Endothelial cell of umbilical vein (primary cell): ENCODE data around the gene CCNB1IP1. TPM values are rescaled to one million over a fixed set of nuclear protein-coding genes. Genes with fewer than 3 reads are reported as not detected.

Experiments
- BruUV-seq: library from RNA; stranded (reverse); fragments of 400-500 nt; replicated peaks from 2 replicates; lab custom pipeline; 2021; lab: Mats Ljungman, UMichigan
- CTCF ChIA-PET: fragments of 300-600, 350-600 bp; sonication (Branson Sonifier 250); formaldehyde crosslinking; loops from one replicate; lab custom pipeline; 2021; ENCODE audit warnings: antibody characterized with exemption, inconsistent platforms; lab: Charles Lee
- POLR2A ChIA-PET: fragments of 300-600, 350-600 bp; sonication (Branson Sonifier 250); formaldehyde crosslinking; loops from one replicate; lab custom pipeline; 2021; ENCODE audit warnings: antibody characterized with exemption, inconsistent platforms; lab: Charles Lee
- DNase-seq: peaks from one replicate; pipeline ENCODE4 v3.0.0-alpha.2; 2011; ENCODE audit warnings: low read depth, low spot score
- FAIRE-seq: peaks from 2 replicates; lab custom pipeline; 2011; peaks lifted over from hg19 to GRCh38; lab: Jason Lieb, UNC
- H2AFZ ChIP-seq: 2 replicates; pipeline ENCODE4 v1.6.0; 2012; ENCODE audit warnings: low read depth, low read length, control low read depth, inconsistent platforms
- H3K27ac ChIP-seq: 2 replicates; pipeline ENCODE4 v1.5.1; 2011; ENCODE audit warnings: low read depth, mild to moderate bottlenecking, control low read depth, low read length, moderate library complexity; ENCODE audit not compliant: insufficient read depth
- H3K27me3 ChIP-seq, 2 experiments: 2 replicates each; pipeline versions ENCODE4 v1.6.0 to v1.6.1; 2011; ENCODE audit warnings: low read length in 2 of 2, mixed read lengths in 1 of 2; ENCODE audit not compliant: control insufficient read depth in 2 of 2, insufficient read depth in 2 of 2
- H3K36me3 ChIP-seq, 2 experiments: 2 replicates in 1 of 2; 3 replicates in 1 of 2; pipeline ENCODE4 v1.5.1; 2011; ENCODE audit warnings: low read length in 2 of 2, mild to moderate bottlenecking in 1 of 2, moderate library complexity in 1 of 2; ENCODE audit not compliant: control insufficient read depth in 2 of 2, insufficient read depth in 2 of 2; ENCODE audit errors: extremely low read depth in 1 of 2
- H3K4me1 ChIP-seq: 3 replicates; pipeline ENCODE4 v1.5.1; 2011; ENCODE audit warnings: mild to moderate bottlenecking, low read length; ENCODE audit not compliant: control insufficient read depth, insufficient read depth; ENCODE audit errors: extremely low read depth
- H3K4me2 ChIP-seq: 2 replicates; pipeline ENCODE4 v1.6.1; 2011; ENCODE audit warnings: low read length, control low read depth, mixed read lengths; ENCODE audit not compliant: insufficient read depth
- H3K4me3 ChIP-seq, 3 experiments: fragments of 200-600 bp in 1 of 3; sonication (generic), shearing (Covaris generic) in 1 of 3; replicated peaks in 1 of 3; 2 replicates each; pipeline ENCODE4 v1.5.1; 2011 to 2016; ENCODE audit warnings: control low read depth in 3 of 3, low read length in 3 of 3, mild to moderate bottlenecking in 2 of 3, inconsistent platforms in 1 of 3, low read depth in 1 of 3, moderate library complexity in 1 of 3; ENCODE audit not compliant: insufficient read depth in 1 of 3
- H3K79me2 ChIP-seq: 2 replicates; pipeline ENCODE4 v1.6.0; 2012; ENCODE audit warnings: low read length, inconsistent platforms; ENCODE audit not compliant: control insufficient read depth, insufficient read depth
- H3K9ac ChIP-seq: replicated peaks from 2 replicates; pipeline ENCODE3; 2011; ENCODE audit warnings: low read length, control low read depth; ENCODE audit not compliant: insufficient read depth; ENCODE audit errors: extremely low read depth
- H3K9me1 ChIP-seq: replicated peaks from 3 replicates; pipeline ENCODE4 v1.6.0; 2011; ENCODE audit warnings: mild to moderate bottlenecking, low read length; ENCODE audit not compliant: control insufficient read depth, insufficient read depth; ENCODE audit errors: extremely low read depth
- H3K9me3 ChIP-seq: replicated peaks from 2 replicates; pipeline ENCODE4 v1.5.1; 2012; ENCODE audit warnings: low read length, inconsistent platforms; ENCODE audit not compliant: control insufficient read depth, insufficient read depth
- H4K20me1 ChIP-seq: replicated peaks from 2 replicates; pipeline ENCODE3; 2011; ENCODE audit warnings: mild to moderate bottlenecking, low read length; ENCODE audit not compliant: control insufficient read depth, insufficient read depth; ENCODE audit errors: extremely low read depth
- EZH2 ChIP-seq: IDR thresholded peaks from 2 replicates; pipeline ENCODE4 v1.6.1; 2012; ENCODE audit warnings: borderline replicate concordance, low read depth, mild to moderate bottlenecking, moderate library complexity, low read length, inconsistent platforms; ENCODE audit not compliant: severe bottlenecking
- FOS ChIP-seq: IDR thresholded peaks from 2 replicates; pipeline ENCODE4 v1.6.1; 2011; ENCODE audit warnings: mild to moderate bottlenecking, low read length, moderate library complexity, borderline replicate concordance; ENCODE audit not compliant: insufficient read depth
- POLR2A ChIP-seq: IDR thresholded peaks from 2 replicates; pipeline ENCODE4 v1.6.1; 2012; ENCODE audit warnings: low read depth, mild to moderate bottlenecking, control low read depth, low read length
- POLR2AphosphoS5 ChIP-seq: IDR thresholded peaks from 2 replicates; pipeline ENCODE4 v1.6.1; 2012; ENCODE audit warnings: low read depth, mild to moderate bottlenecking, control low read depth, low read length, moderate library complexity; ENCODE audit not compliant: insufficient read depth
- dilution Hi-C: fragments of 300-500 bp; cut with MboI; formaldehyde crosslinking; loops from one replicate; pipeline ENCODE4 v1.15.0; 2019; ENCODE audit warnings: low sequenced_read_pairs; ENCODE audit not compliant: extremely low pct_ligation_motif_present
- intact Hi-C: fragments of 100-400 bp; cut with micrococcal nuclease; formaldehyde crosslinking; loops from one replicate; pipeline ENCODE4 v1.10.0; 2022
- polyA plus RNA-seq, 4 experiments: library from polyadenylated mRNA; depleted of rRNA in 3 of 4; stranded (reverse) in 3 of 4; unstranded in 1 of 4; fragments of >200 nt; gene quantifications; 2 replicates each; pipeline versions ENCODE4 v1.2.1 to v1.2.3, GENCODE V29; 2011 to 2012; ENCODE audit warnings: missing spikeins in 1 of 4
- total RNA-seq: library from RNA; stranded (reverse); gene quantifications from 2 replicates; pipeline ENCODE4 v1.2.3, GENCODE V29; 2021
- TF ChIP-seq, protein P1 (sequence below): IDR thresholded peaks from 2 replicates; pipeline ENCODE4 v1.6.1; 2011; ENCODE audit not compliant: insufficient read depth, insufficient read length

CCNB1IP1 gene
- total and polyA plus RNA-seq, 2 donors (not counting 3 experiments of a cell fraction or from before 2014, with no cell fraction given) = 32.7 to 35.5 TPM

DNA sequence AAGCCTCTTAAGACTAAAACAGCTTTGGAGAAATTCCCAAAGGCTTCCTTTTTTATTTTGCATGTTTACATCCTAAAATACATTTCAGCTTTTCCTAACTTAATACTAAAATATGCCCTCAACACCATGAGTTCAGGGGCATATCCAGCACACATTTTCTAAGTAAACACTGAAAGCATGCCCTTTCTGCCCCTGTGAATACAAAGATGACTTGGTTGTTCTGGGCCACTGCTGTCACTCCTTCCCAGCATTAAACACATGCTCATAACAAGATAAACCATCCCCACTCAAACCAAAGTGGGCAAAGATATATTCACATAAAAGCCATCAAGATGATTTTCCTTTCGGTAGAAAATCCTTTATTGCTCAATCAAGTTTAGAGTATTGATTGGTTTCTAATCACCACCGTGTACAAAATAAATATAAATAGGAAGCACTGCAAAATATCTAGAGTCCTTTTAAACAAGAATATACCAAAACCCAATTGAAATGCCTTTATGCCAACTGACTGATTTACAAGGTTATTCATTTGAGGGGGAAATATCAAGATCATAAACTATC lies 1.9 kb downstream of the CCNB1IP1 start:
- no peak for TF ChIP-seq POLR2AphosphoS5
- TF ChIP-seq, protein P1, sequence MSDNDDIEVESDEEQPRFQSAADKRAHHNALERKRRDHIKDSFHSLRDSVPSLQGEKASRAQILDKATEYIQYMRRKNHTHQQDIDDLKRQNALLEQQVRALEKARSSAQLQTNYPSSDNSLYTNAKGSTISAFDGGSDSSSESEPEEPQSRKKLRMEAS = no peak
- no peak overlapping the region for H2AFZ ChIP-seq
- intact Hi-C loops = no loop called here
- ChIA-PET POLR2A (interaction anchor here (1.7 kb wide), 1 partner anchor 12 kb away, joined by 10 read pairs; the partner anchor contains the start of gene PARP2), CTCF (interaction anchor here (1.0 to 5.1 kb wide), 3 partner anchors 12 to 352 kb away, joined by 3 to 73 read pairs (median 4); partner anchors contain the start of gene PARP2)
- dilution Hi-C loops = no loop called here
- peak overlapping the region in 1 of 3 experiments; percentile 31 for H3K4me3 ChIP-seq
- no peaks in the 10 kb centered on the region for H3K27me3 ChIP-seq
- no peaks in the 10 kb centered on the region for H3K9me3 ChIP-seq
- H3K27ac ChIP-seq = no peak overlapping the region
- H4K20me1 ChIP-seq = no peaks in the 10 kb centered on the region
- H3K4me1 ChIP-seq = peaks cover 25% of the 10 kb centered on the region
- H3K9ac ChIP-seq = no peak overlapping the region
- no TSS peak for BruUV-seq
- no peak for FAIRE-seq
- peaks cover 2 to 18% of the 10 kb centered on the region in 2 experiments for H3K36me3 ChIP-seq
- no peaks in the 10 kb centered on the region for H3K9me1 ChIP-seq
- DNase-seq = no peak
- peaks cover 62% of the 10 kb centered on the region for H3K79me2 ChIP-seq
- peak overlapping the region; percentile 61 for H3K4me2 ChIP-seq

DNA sequence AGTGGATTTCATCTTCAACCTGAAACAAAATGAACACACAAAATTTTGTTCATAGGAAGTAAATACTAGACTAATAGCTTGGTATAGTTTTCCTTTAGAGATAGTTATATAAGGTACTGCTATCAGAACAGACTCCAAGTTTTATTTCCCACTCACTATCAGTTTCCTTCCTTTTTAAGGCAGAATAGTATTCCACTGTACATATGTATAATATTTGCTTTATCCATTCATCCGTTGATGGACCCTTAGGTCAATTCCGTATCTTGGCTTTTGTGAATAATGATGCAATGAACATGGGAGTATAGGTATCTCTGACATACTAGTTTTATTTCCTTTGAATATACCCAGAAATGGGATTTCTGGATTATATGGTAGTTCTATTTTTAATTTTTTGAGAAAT lies 3.7 kb downstream of the CCNB1IP1 start:
- peaks cover 62% of the 10 kb centered on the region for H3K79me2 ChIP-seq
- POLR2A ChIA-PET = interaction anchor here (1.7 kb wide), 1 partner anchor 13 kb away, joined by 10 read pairs; the partner anchor contains the start of gene PARP2
- no TSS peak for BruUV-seq
- CTCF ChIA-PET = interaction anchor here (1.6 to 5.9 kb wide), 5 partner anchors 14 to 362 kb away, joined by 4 to 83 read pairs (median 39); partner anchors contain the start of gene PARP2
- H3K9me3 ChIP-seq = no peaks in the 10 kb centered on the region
- H3K9me1 ChIP-seq = no peaks in the 10 kb centered on the region
- peaks cover 2 to 26% of the 10 kb centered on the region in 2 experiments for H3K36me3 ChIP-seq
- H4K20me1 ChIP-seq = no peaks in the 10 kb centered on the region
- FAIRE-seq (no peak), DNase-seq (no peak)
- TF ChIP-seq EZH2 (no peak), FOS (no peak), POLR2A (no peak), POLR2AphosphoS5 (no peak)
- TF ChIP-seq, protein P1 = no peak
- intact Hi-C loops (no loop called here), dilution Hi-C loops (no loop called here)
- no peak overlapping the region for H3K4me3 ChIP-seq
- H3K27me3 ChIP-seq = no peaks in the 10 kb centered on the region
- no peak overlapping the region for H3K9ac ChIP-seq
- no peak overlapping the region for H3K4me2 ChIP-seq
- H2AFZ ChIP-seq = no peak overlapping the region
- peaks cover 25% of the 10 kb centered on the region for H3K4me1 ChIP-seq
- H3K27ac ChIP-seq = no peak overlapping the region
